ENCODE data around the gene FAM200C. TPM values are rescaled to one million over a fixed set of nuclear protein-coding genes. Genes with fewer than 3 reads are reported as not detected.

FAM200C gene
- total RNA-seq, 1 experiment from 2014 or later, result 1.5 TPM

GRCh38 chr5:160352308-160352707 lies 47.5 kb downstream of the FAM200C start:
- H3K36me3 ChIP-seq (ENCODE audit: low read depth, low read length), result no peaks in the 10 kb centered on the region
- H3K27me3 ChIP-seq (ENCODE audit: low read length), result no peaks in the 10 kb centered on the region
- H4K20me1 ChIP-seq (ENCODE audit: low read length), result no peaks in the 10 kb centered on the region
- no peaks in the 10 kb centered on the region for H3F3A ChIP-seq (ENCODE audit: low read length, unreplicated experiment)
- no peaks in the 10 kb centered on the region for H3K79me2 ChIP-seq (ENCODE audit: low read length)
- TF ChIP-seq EZH2 (IDR thresholded peaks at IDR 0.05; ENCODE audit: low read length, unreplicated experiment), result no peak
- TF ChIP-seq EZH2phosphoT487 (IDR thresholded peaks at IDR 0.05; ENCODE audit: borderline replicate concordance, low read length), result no peak
- no peak for TF ChIP-seq CTCF (conservative IDR thresholded peaks at IDR 0.05; ENCODE audit: low read depth, low read length)
- POLR2A ChIA-PET (ENCODE audit: unreplicated experiment), result no interaction called here
- H3K9ac ChIP-seq (ENCODE audit: low read length), result no peak overlapping the region
- no peak overlapping the region for H2AFZ ChIP-seq (ENCODE audit: low read length)
- no peaks in the 10 kb centered on the region for H3K4me1 ChIP-seq (ENCODE audit: insufficient read depth, low read length)
- ATAC-seq (no peak), DNase-seq (no peak)
- BruUV-seq (replicated peaks), result no TSS peak
- H3K9me2 ChIP-seq (replicated peaks; ENCODE audit: low read length), result no peaks in the 10 kb centered on the region
- CTCF ChIA-PET, result no interaction called here
- no peak overlapping the region for H3K4me3 ChIP-seq (ENCODE audit: low read length)
- intact Hi-C loops (cut with micrococcal nuclease), result no loop called here
- no peak overlapping the region for H3K4me2 ChIP-seq (ENCODE audit: low read length)
- H3K9me3 ChIP-seq (ENCODE audit: low read length), result no peaks in the 10 kb centered on the region
- H3K27ac ChIP-seq (ENCODE audit: low read length), result no peak overlapping the region

GRCh38 chr5:160349935-160350303 lies 49.9 kb downstream of the FAM200C start:
- H4K20me1 ChIP-seq (ENCODE audit: low read length), result no peaks in the 10 kb centered on the region
- no peak overlapping the region for H2AFZ ChIP-seq (ENCODE audit: low read length)
- no peaks in the 10 kb centered on the region for H3K9me3 ChIP-seq (ENCODE audit: low read length)
- no peak overlapping the region for H3K4me3 ChIP-seq (ENCODE audit: low read length)
- H3K9me2 ChIP-seq (replicated peaks; ENCODE audit: low read length), result no peaks in the 10 kb centered on the region
- TF ChIP-seq EZH2 (IDR thresholded peaks at IDR 0.05; ENCODE audit: low read length, unreplicated experiment), result no peak
- TF ChIP-seq CTCF (conservative IDR thresholded peaks at IDR 0.05; ENCODE audit: low read depth, low read length), result no peak
- no peak for TF ChIP-seq EZH2phosphoT487 (IDR thresholded peaks at IDR 0.05; ENCODE audit: borderline replicate concordance, low read length)
- POLR2A ChIA-PET (ENCODE audit: unreplicated experiment), result no interaction called here
- no peak overlapping the region for H3K4me2 ChIP-seq (ENCODE audit: low read length)
- ATAC-seq (no peak), DNase-seq (no peak)
- no TSS peak for BruUV-seq (replicated peaks)
- intact Hi-C loops (cut with micrococcal nuclease), result no loop called here
- CTCF ChIA-PET, result interaction anchor here (0.5 kb wide), 1 partner anchor 146 kb away, joined by 6 read pairs; no protein-coding TSS in a partner anchor
- no peaks in the 10 kb centered on the region for H3K27me3 ChIP-seq (ENCODE audit: low read length)
- no peak overlapping the region for H3K9ac ChIP-seq (ENCODE audit: low read length)
- H3K27ac ChIP-seq (ENCODE audit: low read length), result no peak overlapping the region
- H3K36me3 ChIP-seq (ENCODE audit: low read depth, low read length), result no peaks in the 10 kb centered on the region
- H3F3A ChIP-seq (ENCODE audit: low read length, unreplicated experiment), result no peaks in the 10 kb centered on the region
- no peaks in the 10 kb centered on the region; the same call in 1 of the 2 replicates for H3K4me1 ChIP-seq (ENCODE audit: insufficient read depth, low read length)
- H3K79me2 ChIP-seq (ENCODE audit: low read length), result no peaks in the 10 kb centered on the region

GRCh38 chr5:160349249-160349934 lies 50.5 kb downstream of the FAM200C start:
- Histone ChIP-seq H3K4me2 (ENCODE audit: low read length) (no peak overlapping the region), H3K9me2 (replicated peaks; ENCODE audit: low read length) (no peaks in the 10 kb centered on the region), H3F3A (ENCODE audit: low read length, unreplicated experiment) (no peaks in the 10 kb centered on the region), H3K27me3 (ENCODE audit: low read length) (no peaks in the 10 kb centered on the region), H3K79me2 (ENCODE audit: low read length) (no peaks in the 10 kb centered on the region), H3K9me3 (ENCODE audit: low read length) (no peaks in the 10 kb centered on the region), H3K4me1 (ENCODE audit: insufficient read depth, low read length) (no peaks in the 10 kb centered on the region; the same call in 1 of the 2 replicates), H3K4me3 (ENCODE audit: low read length) (no peak overlapping the region), H3K27ac (ENCODE audit: low read length) (no peak overlapping the region), H4K20me1 (ENCODE audit: low read length) (no peaks in the 10 kb centered on the region), H3K36me3 (ENCODE audit: low read depth, low read length) (no peaks in the 10 kb centered on the region), H3K9ac (ENCODE audit: low read length) (no peak overlapping the region), H2AFZ (ENCODE audit: low read length) (no peak overlapping the region)
- POLR2A ChIA-PET (ENCODE audit: unreplicated experiment), result no interaction called here
- DNase-seq (no peak), ATAC-seq (no peak)
- TF ChIP-seq EZH2phosphoT487 (IDR thresholded peaks at IDR 0.05; ENCODE audit: borderline replicate concordance, low read length) (no peak), EZH2 (IDR thresholded peaks at IDR 0.05; ENCODE audit: low read length, unreplicated experiment) (no peak), CTCF (conservative IDR thresholded peaks at IDR 0.05; ENCODE audit: low read depth, low read length) (no peak)
- BruUV-seq (replicated peaks), result no TSS peak
- intact Hi-C loops (cut with micrococcal nuclease), result no loop called here
- CTCF ChIA-PET, result interaction anchor here (0.5 kb wide), 1 partner anchor 146 kb away, joined by 6 read pairs; no protein-coding TSS in a partner anchor
